ENCODE data around the gene LDHAL6B.

DNA sequence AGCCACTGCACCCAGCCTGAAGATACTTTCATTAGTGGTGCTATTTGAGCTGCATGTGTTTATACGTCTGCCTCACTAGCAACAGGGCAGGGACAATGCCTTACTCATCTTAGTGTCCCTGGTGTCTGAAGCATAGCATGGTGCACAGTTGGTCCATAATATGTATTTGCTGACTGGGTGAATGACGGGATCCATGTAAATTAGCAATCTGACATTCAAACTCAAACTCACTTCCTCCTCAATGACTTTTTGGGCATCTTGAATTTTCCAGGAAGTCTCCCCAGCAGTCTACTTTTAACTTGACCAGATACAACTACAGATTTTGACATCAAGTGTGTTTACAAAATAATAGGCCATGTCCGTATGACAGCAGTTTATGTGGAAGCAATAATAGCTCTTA, 3.0 kb upstream of the LDHAL6B start:
- no peak for TF ChIP-seq EZH2 (IDR thresholded peaks at IDR 0.05; ENCODE audit: insufficient read depth, low read length)
- TF ChIP-seq, protein P1, sequence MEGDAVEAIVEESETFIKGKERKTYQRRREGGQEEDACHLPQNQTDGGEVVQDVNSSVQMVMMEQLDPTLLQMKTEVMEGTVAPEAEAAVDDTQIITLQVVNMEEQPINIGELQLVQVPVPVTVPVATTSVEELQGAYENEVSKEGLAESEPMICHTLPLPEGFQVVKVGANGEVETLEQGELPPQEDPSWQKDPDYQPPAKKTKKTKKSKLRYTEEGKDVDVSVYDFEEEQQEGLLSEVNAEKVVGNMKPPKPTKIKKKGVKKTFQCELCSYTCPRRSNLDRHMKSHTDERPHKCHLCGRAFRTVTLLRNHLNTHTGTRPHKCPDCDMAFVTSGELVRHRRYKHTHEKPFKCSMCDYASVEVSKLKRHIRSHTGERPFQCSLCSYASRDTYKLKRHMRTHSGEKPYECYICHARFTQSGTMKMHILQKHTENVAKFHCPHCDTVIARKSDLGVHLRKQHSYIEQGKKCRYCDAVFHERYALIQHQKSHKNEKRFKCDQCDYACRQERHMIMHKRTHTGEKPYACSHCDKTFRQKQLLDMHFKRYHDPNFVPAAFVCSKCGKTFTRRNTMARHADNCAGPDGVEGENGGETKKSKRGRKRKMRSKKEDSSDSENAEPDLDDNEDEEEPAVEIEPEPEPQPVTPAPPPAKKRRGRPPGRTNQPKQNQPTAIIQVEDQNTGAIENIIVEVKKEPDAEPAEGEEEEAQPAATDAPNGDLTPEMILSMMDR (IDR thresholded peaks at IDR 0.05; ENCODE audit: insufficient read depth, low read depth, low read length) = no peak
